GM21381 (cell line): ENCODE measurements around the gene CYSRT1.

Experiments used
- ATAC-seq: cut with Tn5 transposase; IDR thresholded peaks from one replicate; pipeline ENCODE4 v1.9.1; 2021; ENCODE audit warnings: mild to moderate bottlenecking, moderate library complexity; ENCODE audit not compliant: unreplicated experiment

CYSRT1 gene

DNA sequence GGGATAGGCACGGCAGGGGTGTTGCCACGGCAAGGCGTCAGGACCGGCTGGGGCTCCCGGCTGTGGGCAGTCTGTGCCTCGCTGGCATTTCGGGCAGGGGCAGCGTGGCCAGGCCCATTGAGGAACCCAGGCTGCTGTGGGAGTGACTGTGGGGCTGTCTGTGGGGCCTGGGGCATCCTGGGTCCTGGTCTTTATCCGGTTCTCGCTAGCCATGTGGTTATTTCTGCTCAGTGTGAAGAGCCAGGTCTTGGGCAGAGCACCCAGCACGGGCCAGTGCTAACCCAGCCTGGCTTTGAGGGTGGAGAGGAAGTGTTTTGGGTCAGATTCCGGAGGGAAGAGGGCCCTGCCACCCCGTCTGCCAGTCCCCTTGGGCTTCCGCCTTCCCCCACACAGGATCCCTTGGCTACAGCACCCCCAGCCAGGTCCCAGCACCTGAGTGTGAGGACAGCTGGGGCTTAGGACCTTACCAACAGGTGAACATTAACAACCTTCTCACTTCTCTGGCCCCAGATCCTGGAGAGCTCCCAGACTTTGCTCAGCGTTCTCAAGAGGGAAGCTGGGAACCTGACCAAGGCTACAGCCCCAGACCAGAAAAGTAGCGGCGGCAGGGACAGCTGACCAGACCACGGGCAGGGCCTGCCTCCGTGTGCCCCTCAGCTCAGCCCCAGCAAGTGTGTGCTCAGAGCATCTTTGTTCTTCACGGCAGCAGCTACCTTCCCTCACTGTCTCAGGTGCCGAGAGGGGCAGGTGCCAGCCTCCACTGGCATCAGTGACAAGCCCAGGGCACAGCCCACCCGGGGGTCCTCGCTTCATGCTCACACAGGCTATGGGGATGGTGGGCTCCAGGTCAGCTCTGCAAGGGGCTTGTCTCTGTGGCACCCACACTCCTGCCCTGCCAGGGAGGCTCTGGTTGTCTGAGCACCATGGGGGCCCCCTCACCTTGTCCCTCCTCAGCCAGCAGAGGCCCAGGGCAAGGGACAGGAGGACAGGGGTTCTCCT lies 35.4 kb upstream of the CYSRT1 start:
- no peak for ATAC-seq

DNA sequence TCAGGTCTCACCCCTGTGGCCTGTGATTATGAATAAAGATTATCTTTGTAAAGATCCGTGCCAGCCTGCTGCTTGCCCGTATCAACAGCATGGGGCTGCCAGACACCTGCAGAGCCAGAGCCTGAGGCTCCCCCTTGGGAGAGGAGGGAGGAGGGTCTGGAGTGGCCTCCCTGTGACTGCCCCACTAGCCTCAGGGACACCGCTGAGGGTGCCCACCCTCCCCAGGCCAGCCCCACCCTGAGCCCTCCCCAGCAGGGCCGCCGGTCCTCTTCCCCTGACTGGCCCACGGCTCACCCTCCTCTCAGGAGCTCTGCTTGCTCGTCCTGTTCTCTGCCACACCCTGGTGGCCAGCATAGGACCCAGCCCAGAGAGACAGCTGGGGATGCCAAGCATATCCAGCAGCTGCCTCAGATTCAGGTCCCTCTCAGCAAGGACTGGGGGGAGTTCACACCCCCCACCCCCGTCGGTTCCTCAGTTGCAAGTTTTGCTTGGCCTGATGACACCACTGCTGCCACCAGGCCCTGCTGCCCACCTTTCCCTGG lies 34.6 kb upstream of the CYSRT1 start:
- ATAC-seq: no peak

DNA sequence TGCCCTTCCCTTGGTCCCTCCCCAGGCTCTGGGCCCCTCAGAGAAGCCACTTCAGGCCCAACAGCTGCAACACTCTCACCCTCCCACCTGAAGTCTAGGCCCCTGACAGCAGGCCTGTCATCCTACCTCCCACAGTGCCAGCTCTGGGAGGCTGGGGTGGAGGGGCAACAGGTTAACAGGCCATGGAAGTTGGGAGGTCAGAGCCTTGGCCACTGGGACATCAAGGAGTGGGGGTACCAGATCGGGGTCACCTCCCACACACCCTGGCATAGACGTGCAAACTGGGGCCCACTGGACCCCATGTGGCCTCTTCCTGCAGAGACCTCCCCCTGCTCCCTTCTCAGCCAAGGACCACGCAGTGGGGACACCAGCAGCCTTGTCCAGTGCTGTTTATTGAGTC lies 33.7 kb upstream of the CYSRT1 start:
- ATAC-seq: no peak

DNA sequence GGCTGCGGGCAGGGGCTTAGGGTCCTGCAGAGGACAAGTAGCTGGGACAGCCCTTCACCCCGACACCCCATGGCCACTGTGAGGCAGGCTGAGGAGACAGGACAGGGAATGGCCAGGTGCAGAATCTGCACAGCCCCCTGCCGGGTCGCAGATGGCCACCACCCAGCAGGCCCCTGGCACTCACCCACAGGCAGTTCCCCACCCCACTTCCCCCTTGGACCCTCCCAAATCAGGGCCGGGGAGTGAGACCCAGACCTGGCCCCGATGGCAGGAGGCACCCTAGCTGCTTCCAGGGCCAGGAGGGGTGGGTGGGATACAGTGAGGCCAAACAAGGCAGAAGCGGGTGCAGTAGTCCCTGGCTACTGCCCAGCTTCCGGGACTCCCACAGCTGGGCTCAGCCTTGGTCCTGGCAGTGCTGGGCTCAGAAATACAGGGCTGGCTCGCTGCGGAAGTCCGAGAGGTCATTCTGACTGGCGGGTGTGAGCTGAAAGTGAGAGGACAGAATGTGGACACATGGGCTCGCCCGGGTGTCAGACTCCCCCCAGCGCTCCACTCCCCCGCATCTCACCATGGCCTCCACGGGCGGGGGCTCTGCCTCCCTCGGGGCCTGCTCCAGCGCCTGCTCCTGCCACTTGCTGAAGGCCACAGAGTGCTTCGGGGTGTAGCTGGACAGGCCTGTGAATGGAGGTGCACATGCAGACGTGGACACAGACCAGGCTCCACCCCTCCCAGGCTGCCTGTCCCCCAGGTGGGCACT lies 33.1 kb upstream of the CYSRT1 start:
- no peak for ATAC-seq

DNA sequence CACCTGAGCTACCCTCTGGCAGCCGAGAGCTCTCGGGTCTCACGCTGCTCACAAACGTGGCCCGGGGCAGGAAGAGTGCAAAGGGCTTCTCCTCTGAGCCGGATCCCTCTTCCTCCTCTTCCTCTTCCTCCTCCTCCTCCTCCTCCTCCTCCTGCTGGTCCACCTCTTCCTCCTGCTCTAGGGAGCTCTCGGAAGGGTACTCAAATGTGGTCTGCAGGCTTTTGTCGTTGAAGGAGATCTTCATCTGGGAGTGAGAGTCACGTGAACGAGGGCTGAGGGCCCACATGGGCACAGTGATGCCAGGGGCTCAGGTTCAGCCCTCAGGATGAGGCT lies 32.6 kb upstream of the CYSRT1 start:
- ATAC-seq: no peak

DNA sequence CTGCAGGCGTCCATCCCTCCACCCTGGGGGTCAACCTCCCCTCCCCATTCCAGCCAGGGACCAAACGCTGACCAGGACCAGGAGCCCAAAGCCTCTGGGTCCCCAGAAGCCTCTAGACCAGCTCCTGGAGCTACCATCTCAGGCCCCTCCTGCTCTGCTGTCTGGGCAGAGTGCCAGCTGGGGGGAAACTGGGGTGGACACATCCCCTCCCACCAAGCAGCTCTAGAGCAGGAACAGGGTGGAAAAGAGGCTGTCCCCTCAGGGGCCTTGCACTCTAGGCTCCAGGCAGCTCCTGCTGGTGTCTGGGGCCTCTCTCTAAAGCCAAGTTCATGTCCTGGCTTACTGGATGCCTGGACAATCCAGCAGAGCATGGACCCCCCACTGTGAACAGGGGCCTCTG lies 32.1 kb upstream of the CYSRT1 start:
- no peak for ATAC-seq

DNA sequence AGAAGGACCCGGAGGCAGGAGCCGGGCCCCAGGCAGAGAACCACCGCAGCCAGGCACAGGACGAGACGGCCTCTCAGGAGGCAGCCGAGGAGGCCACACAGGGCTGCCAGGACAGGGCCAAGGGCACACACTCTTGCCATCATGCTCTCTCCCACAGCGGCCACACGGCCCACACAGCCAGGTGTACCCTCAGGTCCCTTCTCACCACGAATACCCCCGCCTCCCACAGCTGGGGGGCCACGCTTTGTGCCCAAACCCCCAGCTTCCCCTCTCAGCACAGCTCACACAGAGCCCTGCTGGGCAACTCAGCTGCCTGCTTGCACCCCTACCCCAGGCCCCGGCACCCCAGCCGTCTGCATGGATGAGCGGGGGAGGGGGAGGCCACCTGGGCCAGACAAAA lies 31.2 kb upstream of the CYSRT1 start:
- ATAC-seq: no peak

DNA sequence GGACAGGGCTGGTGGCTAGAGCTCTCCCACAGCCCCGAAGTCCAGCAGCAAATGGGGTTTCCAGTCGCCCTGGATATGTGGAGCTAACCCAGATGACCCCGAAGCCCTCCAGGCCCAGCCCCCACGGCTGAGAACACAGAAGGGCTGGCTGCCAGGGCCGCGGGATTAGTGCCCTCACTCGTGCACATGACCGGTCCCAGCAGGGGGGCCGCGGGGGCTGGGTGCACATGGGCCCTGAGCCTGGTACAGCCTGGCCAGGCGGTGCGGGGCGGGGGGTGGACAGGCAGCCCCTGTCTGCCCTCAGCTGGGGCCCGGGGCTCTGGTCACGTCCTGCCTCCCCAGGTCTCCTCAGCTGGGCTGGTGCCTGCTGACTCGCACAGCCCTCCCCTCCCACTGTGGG lies 30.6 kb upstream of the CYSRT1 start:
- no peak for ATAC-seq

DNA sequence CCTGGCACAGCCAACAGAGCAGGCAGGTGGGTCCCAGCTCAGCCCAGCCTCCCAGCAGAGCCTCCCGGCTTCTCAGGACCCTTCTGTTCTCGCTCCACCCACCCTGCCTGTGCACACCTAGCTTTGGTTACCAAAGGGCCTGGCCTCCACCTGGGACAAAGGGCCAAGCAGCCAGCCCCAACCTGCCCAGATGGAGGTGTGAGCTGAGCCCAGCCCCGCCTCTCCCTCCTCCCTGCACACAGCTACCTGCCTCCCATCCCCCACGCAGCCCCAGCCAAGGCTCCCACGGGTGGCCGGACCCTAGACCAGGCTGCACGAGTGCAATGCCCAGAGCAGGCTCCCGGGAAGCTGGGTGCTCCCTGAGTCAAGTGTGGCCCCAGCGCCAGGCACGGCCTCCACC lies 30.1 kb upstream of the CYSRT1 start:
- no peak for ATAC-seq

DNA sequence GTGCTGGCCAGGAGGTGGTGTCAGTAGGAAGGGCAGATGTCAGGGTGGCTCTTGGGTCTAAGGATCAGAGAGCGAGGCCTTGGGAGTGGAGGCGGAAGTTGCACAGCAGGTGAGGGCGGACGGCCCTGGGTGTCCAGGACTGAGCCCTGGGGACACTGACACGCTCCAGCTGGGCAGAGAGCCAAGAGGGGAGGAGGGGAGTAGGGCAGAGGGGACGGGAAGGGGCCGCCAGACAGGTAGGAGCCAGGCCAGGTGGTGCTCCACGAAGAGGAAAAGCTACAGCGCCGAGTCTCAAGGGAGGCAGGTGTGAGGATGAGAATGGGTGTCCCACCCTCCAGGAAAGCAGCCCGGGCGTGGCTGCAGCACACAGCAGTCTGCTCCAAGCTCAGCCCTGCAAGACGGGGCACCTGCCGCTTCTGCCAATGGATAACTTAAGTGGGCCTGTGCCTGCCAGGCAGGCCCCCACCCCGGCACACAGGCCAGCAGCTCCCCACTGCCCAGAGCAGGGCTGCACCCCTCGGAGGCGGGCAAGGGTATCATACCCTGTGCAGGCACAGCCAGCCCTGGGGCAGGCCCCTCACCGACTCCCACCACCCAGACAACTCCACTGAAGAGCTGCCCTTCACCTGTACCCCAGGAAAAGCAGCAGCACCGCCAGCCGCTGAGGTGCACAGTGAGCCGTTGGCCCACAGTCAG lies 29.3 kb upstream of the CYSRT1 start:
- ATAC-seq: no peak

DNA sequence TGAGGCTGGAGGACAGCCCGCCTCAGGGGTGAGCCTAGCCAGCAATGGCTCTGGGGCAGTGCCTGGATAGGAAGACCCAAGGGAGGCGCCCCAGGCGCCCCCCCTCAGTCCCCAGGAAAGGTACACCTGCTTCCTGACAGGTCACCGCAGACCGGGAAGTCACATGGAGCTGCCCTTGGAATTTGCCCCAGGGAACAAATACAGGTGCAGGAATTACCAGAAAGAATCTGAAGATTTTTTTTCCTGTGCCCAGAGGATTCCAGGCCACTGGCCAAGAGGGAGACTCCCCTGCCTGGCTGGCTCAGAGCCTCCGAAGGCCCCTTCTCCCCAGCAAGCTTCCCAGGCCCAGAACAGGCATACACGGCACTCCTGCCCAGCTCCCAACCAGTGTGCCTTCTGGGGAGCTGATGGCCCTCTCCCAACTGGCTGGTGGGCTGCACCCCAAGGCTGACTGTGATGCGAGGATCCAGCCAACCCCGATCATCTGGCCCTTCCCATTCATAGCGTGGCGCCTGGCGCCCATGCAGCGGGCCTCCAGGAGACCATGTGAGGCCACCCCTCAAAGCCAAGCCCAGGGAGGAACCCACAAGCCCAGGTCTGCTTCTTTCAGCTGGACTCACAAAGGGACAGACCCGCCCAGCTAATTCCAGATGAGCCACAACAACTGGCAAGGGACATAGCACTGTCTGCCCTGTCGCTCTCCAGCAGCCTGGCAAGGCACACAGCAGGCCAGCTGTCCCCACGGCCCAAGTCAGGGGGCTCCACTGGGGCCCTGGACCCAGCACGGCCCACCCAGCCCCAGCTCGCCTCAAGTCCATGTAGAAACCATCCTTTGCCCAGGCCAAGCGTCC lies 26.7 kb upstream of the CYSRT1 start:
- ATAC-seq: no peak

DNA sequence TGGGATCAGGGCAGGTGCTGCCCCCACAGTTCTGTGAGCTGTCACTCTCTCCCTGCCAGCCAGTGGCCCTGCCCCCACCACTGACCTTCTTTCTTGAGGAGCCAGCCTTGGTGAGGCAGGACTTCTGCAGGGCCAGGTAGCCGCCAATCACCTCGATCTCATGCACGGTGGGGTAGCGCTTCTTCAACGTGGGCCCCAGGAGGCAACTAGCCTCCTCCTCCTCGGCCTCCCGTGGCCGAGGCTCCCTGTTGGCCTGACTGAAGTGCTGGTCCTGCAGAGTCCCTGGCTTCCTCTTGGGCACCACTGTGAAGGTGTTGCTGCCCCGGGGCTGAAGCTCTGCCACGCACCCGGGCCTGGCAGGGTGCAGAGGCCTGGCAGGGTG lies 26.1 kb upstream of the CYSRT1 start:
- no peak for ATAC-seq

DNA sequence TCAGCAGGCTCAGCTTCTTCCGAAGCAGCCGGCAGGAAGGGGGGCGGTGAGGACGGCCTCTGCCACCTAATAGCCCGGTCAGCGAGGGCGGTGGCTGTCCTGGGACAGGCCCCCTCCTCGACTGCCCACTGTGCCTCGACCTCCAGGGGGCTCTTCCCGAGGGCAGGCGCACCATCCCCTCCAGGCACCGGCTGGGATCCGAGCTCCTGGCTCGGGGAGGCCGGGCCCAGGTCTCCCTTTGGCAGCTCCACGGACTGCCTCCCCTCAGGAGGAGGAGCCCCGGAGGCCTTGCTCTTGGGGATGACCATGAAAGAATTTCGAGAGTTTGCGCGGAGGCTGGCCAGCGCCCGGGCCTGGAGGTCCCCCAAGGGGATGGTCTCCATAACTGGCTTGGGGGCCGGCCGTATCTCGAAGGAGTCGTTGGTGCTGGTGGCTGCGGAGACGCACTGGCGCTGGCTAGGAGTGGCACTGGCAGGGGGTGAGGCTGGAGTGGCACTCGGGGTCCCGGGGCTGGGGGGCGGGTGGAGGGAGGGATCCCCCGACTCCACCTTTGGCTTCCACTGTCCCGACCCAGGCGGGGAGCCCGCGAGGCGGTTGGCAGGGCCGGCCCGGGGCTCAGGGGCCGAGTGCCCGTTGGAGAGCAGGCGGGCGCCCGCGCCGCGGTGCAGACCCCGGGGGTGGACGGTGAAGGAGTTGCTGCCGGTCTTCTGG lies 25.4 kb upstream of the CYSRT1 start:
- ATAC-seq: no peak

DNA sequence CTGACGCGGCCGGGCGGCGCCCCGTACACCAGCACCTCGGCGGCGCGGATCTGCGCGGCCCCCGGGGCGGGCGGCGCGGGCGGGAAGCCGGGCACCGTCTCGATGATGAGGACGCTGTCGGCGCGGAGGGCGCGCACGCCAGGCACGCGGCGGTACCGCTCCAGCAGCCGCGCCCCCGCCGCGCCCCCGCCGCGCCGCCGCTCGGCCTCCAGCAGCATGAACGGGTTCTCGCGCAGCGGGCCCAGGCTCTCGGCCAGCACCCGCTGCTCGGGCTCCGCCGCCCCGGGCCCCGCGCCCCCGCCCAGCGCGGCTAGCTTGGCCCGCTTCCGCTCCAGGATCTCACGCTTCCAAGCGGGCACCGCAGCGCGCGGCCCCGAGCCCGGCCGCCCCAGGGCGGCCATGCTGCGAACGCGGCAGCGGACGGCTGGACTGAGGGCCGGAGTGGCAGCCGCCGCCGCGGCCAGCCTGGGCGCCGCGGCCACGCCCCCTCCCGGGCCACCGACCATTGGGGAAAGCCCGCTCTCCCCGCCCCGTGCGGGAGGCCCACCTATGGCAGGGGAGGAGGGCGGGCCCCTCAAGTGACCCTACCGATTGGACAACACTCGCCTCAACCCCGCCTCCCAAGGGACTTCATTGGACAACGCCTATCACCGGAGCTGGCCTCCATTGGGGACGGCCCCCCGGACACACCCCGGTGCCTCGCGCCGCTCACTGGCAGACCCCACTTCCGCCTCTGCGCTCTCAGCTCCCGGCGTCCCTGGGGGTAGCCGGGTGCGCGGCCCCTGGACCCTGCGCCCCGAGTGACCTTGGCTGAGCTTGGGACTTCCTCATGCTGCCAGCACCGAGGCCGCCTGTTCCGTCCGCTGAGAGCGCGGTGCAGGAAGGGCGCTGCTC lies 24.4 kb upstream of the CYSRT1 start, which contains the start of gene TPRN:
Gene TPRN, minus strand, starts transcription at position 431 of the 894 bp plus-strand sequence. Its CDS starts 30 bp downstream, at position 401.
- ATAC-seq: peak; percentile 84

DNA sequence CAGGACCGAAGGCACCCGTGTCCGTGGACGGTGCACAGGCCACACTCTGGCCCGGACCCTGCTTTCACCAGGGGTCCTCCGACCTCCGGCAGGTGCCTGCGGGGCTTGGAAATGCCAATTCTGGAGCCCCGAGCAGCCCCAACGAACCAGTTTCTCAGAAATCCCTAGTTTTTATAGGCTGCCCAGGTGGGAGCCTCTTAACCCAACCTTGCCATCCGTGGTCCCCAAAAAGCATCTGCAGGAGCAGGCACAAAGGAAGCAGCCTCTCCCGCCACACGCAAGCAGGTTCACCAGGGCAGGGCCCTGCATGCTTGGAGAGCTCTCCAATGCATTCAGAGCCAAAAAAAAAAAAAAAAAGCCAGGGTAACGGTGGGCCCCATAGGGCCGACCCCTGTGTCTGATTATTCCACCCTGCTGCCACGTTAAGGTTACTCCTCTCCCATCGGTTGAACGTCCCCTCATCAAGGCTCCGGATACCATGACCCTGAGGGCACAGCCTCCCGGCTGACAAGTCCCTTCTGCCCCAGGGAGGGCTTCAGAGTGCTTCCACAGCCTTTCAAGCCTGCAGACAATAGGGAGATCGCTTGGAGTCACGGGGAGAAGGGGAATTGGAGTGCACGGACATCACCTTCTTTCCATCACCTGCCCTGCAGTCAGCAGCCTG lies 23.6 kb upstream of the CYSRT1 start:
- ATAC-seq: no peak

DNA sequence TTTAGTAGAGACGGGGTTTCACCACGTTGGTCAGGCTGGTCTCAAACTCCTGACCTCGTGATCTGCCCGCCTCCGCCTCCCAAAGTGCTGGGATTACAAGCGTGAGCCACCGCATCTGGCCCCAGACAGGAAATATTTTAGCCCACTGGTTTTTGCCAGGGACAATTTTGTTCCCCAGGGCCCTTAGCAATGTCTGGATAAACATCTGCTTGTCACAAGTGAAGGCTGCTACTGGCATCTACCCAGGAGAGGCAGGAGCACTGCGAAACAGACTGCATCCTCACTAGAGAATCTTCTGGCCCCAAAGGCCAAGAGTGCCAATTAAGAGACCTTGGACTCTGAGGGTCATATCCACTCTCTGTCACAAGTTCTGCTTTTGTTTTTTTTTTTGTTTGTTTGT lies 22.0 kb upstream of the CYSRT1 start:
- no peak for ATAC-seq

DNA sequence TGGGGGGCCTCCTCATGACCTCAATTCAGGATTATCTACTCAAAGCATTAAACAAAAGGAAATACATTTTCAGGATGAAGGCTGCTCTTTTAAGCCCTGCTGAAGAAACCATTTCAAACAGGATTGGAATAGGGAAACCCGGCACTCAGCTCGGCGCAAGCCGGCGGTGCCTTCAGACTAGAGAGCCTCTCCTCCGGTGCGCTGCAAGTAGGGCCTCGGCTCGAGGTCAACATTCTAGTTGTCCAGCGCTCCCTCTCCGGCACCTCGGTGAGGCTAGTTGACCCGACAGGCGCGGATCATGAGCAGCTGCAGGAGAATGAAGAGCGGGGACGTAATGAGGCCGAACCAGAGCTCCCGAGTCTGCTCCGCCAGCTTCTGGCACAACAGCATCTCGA lies 20.2 kb upstream of the CYSRT1 start:
- ATAC-seq: no peak
